ENCODE results near the gene ZAR1L.

ZAR1L gene

GRCh38 chr13:32255724-32256109 is 59.4 kb downstream of the ZAR1L start:
- no peak for DNase-seq (ENCODE audit: low spot score)

GRCh38 chr13:32254916-32255723 is 60.0 kb downstream of the ZAR1L start:
- DNase-seq (ENCODE audit: low spot score): no peak

GRCh38 chr13:32254416-32254815 is 60.7 kb downstream of the ZAR1L start:
- no peak for DNase-seq (ENCODE audit: low spot score)

- DNase-seq (ENCODE audit: low spot score): no peak
Measured at GRCh38 chr13:32253911-32254399, 61.2 kb downstream of the ZAR1L start.

Data from CD4-positive, alpha-beta T cell treated with Interleukin-2 at 100 ng/mL for 4 hours (primary cell).